Measurements from ENCODE around the gene ATP6V1E1.
"Not testable (repeated sequence)": the region's sequence is repeated elsewhere in the genome, so short reads cannot be mapped to it uniquely, and the experiment has no call there.

The ATP6V1E1 gene

DNA sequence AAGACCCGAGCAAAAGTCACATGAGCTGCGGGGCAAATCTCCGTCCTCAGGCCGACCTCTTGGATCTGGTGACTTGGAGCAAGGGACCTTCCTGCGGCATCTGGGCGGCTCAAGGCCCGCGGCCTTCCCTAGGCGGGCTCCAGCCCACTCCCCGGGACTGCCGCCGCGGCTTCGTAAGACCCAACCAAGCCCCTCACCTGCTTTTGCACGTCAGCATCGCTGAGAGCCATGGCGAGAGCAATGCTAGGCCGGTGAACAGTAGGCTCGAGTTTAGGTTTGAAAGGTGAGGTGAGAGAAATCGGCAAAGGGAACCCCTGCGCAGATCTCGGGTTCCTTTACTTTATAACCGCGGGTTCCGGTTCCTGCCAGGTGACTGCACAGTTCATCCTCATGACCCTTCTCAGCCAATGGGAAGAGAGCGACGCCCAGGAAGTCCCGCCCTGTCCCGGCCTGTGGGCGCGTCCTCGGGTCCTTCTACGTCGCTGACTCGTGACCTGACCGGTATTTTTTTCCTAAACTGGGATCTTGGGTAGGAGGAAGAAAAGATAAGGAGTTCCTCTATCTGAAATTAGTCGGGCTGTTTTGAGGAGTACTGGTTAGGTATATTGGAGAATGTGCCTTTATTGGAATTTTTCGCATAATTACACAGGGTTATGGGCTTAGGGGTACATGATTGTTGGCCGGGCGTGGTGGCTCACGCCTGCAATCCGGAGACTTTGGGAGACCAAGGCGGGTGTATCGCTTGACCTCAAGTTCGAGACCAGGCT, at the start of gene ATP6V1E1:
TSS of gene ATP6V1E1 (minus strand) at position 344 of the 767 bp plus-strand sequence. CDS start at position 230, 114 bp downstream.
- TF ChIP-seq, protein P1, sequence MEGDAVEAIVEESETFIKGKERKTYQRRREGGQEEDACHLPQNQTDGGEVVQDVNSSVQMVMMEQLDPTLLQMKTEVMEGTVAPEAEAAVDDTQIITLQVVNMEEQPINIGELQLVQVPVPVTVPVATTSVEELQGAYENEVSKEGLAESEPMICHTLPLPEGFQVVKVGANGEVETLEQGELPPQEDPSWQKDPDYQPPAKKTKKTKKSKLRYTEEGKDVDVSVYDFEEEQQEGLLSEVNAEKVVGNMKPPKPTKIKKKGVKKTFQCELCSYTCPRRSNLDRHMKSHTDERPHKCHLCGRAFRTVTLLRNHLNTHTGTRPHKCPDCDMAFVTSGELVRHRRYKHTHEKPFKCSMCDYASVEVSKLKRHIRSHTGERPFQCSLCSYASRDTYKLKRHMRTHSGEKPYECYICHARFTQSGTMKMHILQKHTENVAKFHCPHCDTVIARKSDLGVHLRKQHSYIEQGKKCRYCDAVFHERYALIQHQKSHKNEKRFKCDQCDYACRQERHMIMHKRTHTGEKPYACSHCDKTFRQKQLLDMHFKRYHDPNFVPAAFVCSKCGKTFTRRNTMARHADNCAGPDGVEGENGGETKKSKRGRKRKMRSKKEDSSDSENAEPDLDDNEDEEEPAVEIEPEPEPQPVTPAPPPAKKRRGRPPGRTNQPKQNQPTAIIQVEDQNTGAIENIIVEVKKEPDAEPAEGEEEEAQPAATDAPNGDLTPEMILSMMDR (IDR thresholded peaks at IDR 0.05; ENCODE audit: borderline replicate concordance, insufficient read depth, low read depth, low read length): no peak
- peak within 1 kb of the TSS; percentile 89 for H3K4me3 ChIP-seq (ENCODE audit: low read depth, low read length)

DNA sequence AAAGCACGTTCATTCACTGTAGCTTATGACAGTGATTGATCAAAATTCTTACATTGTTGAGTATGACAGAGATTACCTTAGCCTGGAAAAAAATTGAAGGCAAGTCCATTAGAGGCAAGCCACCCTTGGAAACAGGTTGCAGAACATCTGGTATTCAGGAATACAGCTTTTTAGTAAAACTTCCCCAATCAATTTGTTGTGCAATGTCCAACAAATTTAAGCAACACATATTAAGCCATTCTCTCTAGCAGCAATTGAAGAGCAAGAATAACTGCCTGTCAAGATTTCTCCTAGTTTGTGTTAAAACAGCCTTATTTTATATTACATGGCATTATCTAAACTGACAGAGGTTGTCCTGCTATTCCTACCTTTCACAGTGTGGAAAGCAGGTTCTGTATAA, 47.0 kb upstream of the ATP6V1E1 start:
- H3K4me3 ChIP-seq (ENCODE audit: low read depth, low read length): no peak overlapping the region
- TF ChIP-seq, protein P1 (IDR thresholded peaks at IDR 0.05; ENCODE audit: borderline replicate concordance, insufficient read depth, low read depth, low read length): no peak

DNA sequence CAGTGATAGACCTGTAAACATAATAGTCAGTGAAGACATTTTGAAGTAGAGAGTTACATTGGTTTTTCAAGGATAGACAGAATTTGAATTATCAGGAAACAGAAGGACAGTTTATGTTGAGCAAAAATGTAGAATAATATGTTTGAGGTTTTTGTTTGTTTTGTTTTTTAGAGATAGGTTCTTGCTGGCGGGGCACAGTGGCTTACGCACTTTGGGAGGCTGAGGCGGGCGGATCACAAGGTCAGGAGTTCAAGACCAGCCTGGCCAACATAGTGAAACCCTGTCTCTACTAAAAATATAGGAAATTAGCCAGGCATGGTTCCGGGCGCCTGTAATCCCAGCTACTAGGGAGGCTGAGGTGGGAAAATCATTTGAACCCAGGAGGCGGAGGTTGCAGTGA, 45.6 kb upstream of the ATP6V1E1 start:
- no peak overlapping the region for H3K4me3 ChIP-seq (ENCODE audit: low read depth, low read length)
- TF ChIP-seq, protein P1 (IDR thresholded peaks at IDR 0.05; ENCODE audit: borderline replicate concordance, insufficient read depth, low read depth, low read length): no peak

DNA sequence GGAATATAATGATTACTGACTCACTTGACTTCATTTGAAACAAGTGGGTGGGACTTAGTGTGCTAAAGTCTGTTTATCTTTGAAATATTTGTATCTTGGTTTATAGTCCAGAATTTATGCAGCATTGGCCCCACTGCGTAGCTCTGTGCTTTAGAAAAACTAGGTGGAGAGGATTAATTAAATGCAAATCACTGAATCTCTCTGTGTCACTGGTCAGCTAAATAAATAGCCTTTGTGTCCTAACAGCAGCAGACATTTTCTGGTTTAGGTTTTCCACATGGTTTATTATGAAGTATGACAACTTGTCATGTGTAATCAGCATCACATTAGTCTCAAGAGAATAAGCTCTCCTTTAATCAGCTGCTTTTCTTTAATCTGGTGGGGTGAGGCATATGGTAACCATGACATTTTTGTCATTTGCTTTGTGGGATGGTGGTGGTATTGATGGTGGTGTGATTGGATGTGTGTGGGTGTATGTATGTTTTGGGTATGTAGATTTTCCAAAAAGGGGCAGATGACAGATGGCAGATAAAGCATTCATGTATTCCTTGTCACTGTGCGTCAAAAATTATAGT, 44.0 kb upstream of the ATP6V1E1 start:
- TF ChIP-seq, protein P1 (IDR thresholded peaks at IDR 0.05; ENCODE audit: borderline replicate concordance, insufficient read depth, low read depth, low read length): no peak
- H3K4me3 ChIP-seq (ENCODE audit: low read depth, low read length): no peak overlapping the region

DNA sequence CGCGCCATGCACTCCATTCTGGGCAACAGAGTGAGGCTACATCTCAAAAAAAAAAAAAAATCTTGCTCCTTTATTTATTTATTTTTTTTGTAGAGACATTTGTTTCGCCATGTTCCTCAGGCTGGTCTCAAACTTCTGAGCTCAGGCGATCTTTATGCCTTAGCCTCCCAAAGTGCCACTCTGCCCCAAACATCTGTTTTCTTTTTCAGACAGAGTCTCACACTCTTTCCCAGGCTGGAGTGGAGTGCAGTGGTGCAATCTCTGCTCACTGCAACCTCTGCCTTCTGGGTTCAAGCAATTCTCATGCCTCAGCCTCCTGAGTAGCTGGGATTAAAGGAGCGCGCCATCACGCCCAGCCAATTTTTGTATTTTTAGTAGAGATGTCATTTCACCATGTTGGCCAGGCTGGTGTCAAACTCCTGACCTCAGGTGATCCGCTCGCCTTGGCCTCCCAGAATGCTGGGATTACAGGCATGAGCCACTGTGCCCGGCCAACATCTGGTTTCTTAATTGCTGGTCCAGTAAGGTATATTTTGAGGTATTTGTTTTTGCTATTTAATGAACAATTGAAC, 43.1 kb upstream of the ATP6V1E1 start:
- H3K4me3 ChIP-seq (ENCODE audit: low read depth, low read length): not testable (repeated sequence)

DNA sequence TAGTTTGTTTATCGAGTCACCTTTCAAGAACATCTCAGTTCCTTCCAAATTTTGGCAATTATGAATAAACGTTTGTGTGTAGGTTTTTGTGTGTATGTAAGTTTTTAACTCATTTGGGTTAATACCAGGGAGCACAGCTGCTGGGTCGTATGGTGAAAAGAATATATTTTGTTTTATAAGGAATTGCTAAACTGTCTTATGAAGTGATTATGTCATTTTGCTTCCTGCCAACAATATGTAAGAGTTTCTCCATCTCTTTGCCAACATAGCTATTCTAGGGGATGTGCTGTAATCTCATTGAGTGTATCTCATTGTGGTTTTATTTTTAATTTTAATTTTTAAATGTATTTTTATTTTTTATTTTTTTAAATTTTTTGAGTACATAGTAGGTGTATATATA, 37.3 kb upstream of the ATP6V1E1 start:
- H3K4me3 ChIP-seq (ENCODE audit: low read depth, low read length): no peak overlapping the region
- TF ChIP-seq, protein P1 (IDR thresholded peaks at IDR 0.05; ENCODE audit: borderline replicate concordance, insufficient read depth, low read depth, low read length): no peak

DNA sequence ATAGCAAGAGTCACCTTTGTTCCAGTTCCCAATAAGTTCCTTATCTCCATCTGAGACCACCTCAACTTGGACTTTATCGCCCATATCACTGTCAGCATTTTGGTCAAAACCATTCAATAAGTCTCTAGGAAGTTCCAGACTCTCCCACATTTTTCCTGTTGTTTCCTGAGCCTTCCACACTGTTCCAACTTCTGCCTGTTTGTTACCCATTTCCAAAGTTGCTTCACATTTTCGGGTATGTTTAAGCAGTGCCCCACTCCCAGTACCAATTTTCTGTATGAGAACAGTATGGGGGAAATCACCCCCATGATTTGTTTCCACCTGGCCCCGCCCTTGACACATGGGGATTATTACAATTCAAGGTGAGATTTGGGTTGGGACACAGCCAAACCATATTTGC, 36.7 kb upstream of the ATP6V1E1 start:
- TF ChIP-seq, protein P1 (IDR thresholded peaks at IDR 0.05; ENCODE audit: borderline replicate concordance, insufficient read depth, low read depth, low read length): no peak
- H3K4me3 ChIP-seq (ENCODE audit: low read depth, low read length): no peak overlapping the region

Data from GM12875 (cell line).